ENCODE data around the gene GPX4.

Gene GPX4

GRCh38 chr19:1062387-1063029, 41.3 kb upstream of the GPX4 start:
- no peaks in the 10 kb centered on the region for H3K36me3 ChIP-seq (ENCODE audit: insufficient read depth)
- no peak overlapping the region for H2AFZ ChIP-seq (ENCODE audit: low read depth)
- no peak overlapping the region for H3K4me2 ChIP-seq
- TF ChIP-seq CTCF (conservative IDR thresholded peaks at IDR 0.05; ENCODE audit: low read depth, low read length): no peak
- H3K27me3 ChIP-seq (ENCODE audit: insufficient read depth, low read depth): no peaks in the 10 kb centered on the region
- no peak overlapping the region for H3K4me3 ChIP-seq (IDR thresholded peaks at IDR 0.05; ENCODE audit: insufficient read depth, low read depth, low read length)
- no peaks in the 10 kb centered on the region for H3K79me2 ChIP-seq (ENCODE audit: insufficient read depth, low read depth)
- H3K27ac ChIP-seq: no peak overlapping the region
- no peaks in the 10 kb centered on the region for H4K20me1 ChIP-seq (ENCODE audit: insufficient read depth)
- peaks cover 5% of the 10 kb centered on the region for H3K4me1 ChIP-seq (ENCODE audit: low read depth, poor library complexity, severe bottlenecking)
- no peak overlapping the region for H3K9ac ChIP-seq

GRCh38 chr19:1063030-1063908, 40.5 kb upstream of the GPX4 start:
- H3K27ac ChIP-seq: no peak overlapping the region
- no peak overlapping the region for H3K4me2 ChIP-seq
- H3K36me3 ChIP-seq (ENCODE audit: insufficient read depth): no peaks in the 10 kb centered on the region
- no peak for TF ChIP-seq CTCF (conservative IDR thresholded peaks at IDR 0.05; ENCODE audit: low read depth, low read length)
- no peak overlapping the region for H3K4me3 ChIP-seq (IDR thresholded peaks at IDR 0.05; ENCODE audit: insufficient read depth, low read depth, low read length)
- H4K20me1 ChIP-seq (ENCODE audit: insufficient read depth): no peaks in the 10 kb centered on the region
- peaks cover 7% of the 10 kb centered on the region for H3K79me2 ChIP-seq (ENCODE audit: insufficient read depth, low read depth)
- no peak overlapping the region for H2AFZ ChIP-seq (ENCODE audit: low read depth)
- peaks cover 5% of the 10 kb centered on the region for H3K4me1 ChIP-seq (ENCODE audit: low read depth, poor library complexity, severe bottlenecking)
- no peaks in the 10 kb centered on the region for H3K27me3 ChIP-seq (ENCODE audit: insufficient read depth, low read depth)
- no peak overlapping the region for H3K9ac ChIP-seq

GRCh38 chr19:1063909-1064660, 39.7 kb upstream of the GPX4 start:
- H4K20me1 ChIP-seq (ENCODE audit: insufficient read depth): no peaks in the 10 kb centered on the region
- H3K27ac ChIP-seq: no peak overlapping the region
- no peaks in the 10 kb centered on the region for H3K36me3 ChIP-seq (ENCODE audit: insufficient read depth)
- H2AFZ ChIP-seq (ENCODE audit: low read depth): no peak overlapping the region
- H3K79me2 ChIP-seq (ENCODE audit: insufficient read depth, low read depth): peaks cover 15% of the 10 kb centered on the region
- no peak overlapping the region for H3K4me2 ChIP-seq
- H3K9ac ChIP-seq: no peak overlapping the region
- peaks cover 8% of the 10 kb centered on the region for H3K4me1 ChIP-seq (ENCODE audit: low read depth, poor library complexity, severe bottlenecking)
- H3K27me3 ChIP-seq (ENCODE audit: insufficient read depth, low read depth): no peaks in the 10 kb centered on the region
- no peak overlapping the region for H3K4me3 ChIP-seq (IDR thresholded peaks at IDR 0.05; ENCODE audit: insufficient read depth, low read depth, low read length)
- TF ChIP-seq CTCF (conservative IDR thresholded peaks at IDR 0.05; ENCODE audit: low read depth, low read length): no peak

- Histone ChIP-seq H3K4me2 (no peak overlapping the region; the same call in 1 of the 2 replicates), H4K20me1 (ENCODE audit: insufficient read depth) (no peaks in the 10 kb centered on the region), H3K27ac (no peak overlapping the region), H3K79me2 (ENCODE audit: insufficient read depth, low read depth) (peaks cover 20% of the 10 kb centered on the region), H3K4me3 (IDR thresholded peaks at IDR 0.05; ENCODE audit: insufficient read depth, low read depth, low read length) (no peak overlapping the region), H3K4me1 (ENCODE audit: low read depth, poor library complexity, severe bottlenecking) (peaks cover 13% of the 10 kb centered on the region), H3K9ac (no peak overlapping the region), H3K27me3 (ENCODE audit: insufficient read depth, low read depth) (no peaks in the 10 kb centered on the region), H2AFZ (ENCODE audit: low read depth) (no peak overlapping the region), H3K36me3 (ENCODE audit: insufficient read depth) (no peaks in the 10 kb centered on the region)
- TF ChIP-seq CTCF (conservative IDR thresholded peaks at IDR 0.05; ENCODE audit: low read depth, low read length): peak; percentile 43
These were observed 38.9 kb upstream of the GPX4 start for GRCh38 chr19:1064661-1065605.

All from KMS-11 (cell line).